ENCODE data around the gene CPM.

GRCh38 chr12:68888243-68888642, 44.7 kb downstream of the CPM start:
- TF ChIP-seq, protein P1, sequence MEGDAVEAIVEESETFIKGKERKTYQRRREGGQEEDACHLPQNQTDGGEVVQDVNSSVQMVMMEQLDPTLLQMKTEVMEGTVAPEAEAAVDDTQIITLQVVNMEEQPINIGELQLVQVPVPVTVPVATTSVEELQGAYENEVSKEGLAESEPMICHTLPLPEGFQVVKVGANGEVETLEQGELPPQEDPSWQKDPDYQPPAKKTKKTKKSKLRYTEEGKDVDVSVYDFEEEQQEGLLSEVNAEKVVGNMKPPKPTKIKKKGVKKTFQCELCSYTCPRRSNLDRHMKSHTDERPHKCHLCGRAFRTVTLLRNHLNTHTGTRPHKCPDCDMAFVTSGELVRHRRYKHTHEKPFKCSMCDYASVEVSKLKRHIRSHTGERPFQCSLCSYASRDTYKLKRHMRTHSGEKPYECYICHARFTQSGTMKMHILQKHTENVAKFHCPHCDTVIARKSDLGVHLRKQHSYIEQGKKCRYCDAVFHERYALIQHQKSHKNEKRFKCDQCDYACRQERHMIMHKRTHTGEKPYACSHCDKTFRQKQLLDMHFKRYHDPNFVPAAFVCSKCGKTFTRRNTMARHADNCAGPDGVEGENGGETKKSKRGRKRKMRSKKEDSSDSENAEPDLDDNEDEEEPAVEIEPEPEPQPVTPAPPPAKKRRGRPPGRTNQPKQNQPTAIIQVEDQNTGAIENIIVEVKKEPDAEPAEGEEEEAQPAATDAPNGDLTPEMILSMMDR (conservative IDR thresholded peaks at IDR 0.05; ENCODE audit: low read length): no peak
- TF ChIP-seq EZH2phosphoT487 (IDR thresholded peaks at IDR 0.05; ENCODE audit: borderline replicate concordance, low read depth, low read length): no peak
